NCI-H345 (cell line): ENCODE measurements around the gene METTL6.
"Not testable (repeated sequence)": the region's sequence is repeated elsewhere in the genome, so short reads cannot be mapped to it uniquely, and the experiment has no call there.

Source experiments
- DNase-seq: peaks from one replicate; lab custom pipeline; 2025; lab: John Stamatoyannopoulos, UW

The METTL6 gene, protein sequence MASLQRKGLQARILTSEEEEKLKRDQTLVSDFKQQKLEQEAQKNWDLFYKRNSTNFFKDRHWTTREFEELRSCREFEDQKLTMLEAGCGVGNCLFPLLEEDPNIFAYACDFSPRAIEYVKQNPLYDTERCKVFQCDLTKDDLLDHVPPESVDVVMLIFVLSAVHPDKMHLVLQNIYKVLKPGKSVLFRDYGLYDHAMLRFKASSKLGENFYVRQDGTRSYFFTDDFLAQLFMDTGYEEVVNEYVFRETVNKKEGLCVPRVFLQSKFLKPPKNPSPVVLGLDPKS

DNA sequence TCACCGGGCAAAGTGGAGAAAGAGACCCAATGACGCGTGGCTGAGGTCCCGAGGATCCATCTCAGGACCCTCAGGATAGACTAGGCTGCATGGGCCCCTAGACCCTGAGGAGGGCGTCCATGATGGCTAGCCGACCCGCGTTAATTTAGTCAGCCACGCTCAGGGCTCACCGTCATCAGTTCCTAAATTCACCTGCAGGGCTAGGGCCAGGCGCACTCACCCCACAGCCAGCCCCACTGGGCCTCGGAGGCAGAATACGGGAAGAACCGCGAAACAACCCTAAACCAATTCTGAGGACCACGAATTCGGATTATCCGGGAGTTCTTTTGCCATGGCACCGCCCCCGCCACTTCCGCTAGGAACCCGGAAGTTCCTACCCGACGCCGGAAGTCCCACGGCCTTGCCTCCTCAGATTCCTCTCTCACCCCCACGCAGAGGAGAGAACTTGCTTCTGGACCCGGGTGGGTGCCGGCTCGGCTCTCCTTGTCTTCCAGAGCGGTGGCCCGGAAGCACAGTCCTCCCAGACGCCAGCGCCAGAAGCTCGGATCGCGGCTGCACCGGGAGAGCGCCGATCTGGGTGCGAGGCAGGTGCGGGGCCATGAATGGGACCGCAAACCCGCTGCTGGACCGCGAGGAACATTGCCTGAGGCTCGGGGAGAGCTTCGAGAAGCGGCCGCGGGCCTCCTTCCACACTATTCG is at the start of gene METTL6, which contains the start of gene EAF1:
Gene METTL6 (minus strand): TSS at position 363 of the 699 bp plus-strand sequence. CDS start 1,033 bp downstream, outside the sequence.
Gene EAF1 (plus strand): TSS at position 417 of the 699 bp plus-strand sequence. CDS start 182 bp downstream, at position 599.
- DNase-seq: peak; percentile 81

DNA sequence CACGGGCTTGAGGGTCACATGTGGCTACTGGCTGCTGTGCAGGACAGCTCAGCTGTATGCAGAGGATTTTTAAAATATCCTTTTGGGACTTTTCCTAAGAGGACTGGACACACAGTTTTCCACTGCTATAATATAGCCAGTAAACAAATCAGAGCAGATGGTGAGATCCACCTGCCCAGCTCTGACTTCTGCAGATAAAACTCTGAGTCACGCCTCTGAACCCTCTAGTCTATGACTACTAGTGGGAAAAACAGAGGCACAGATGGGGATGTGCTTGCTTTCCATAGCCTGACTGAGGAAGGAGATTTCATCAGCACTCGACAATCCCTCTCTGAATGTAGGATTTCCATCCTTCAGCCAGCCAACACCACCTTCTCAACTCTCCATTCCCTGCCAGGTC is 49.0 kb upstream of the METTL6 start:
- DNase-seq: no peak

GRCh38 chr3:15475161-15475560 is 47.8 kb upstream of the METTL6 start:
- no peak for DNase-seq

GRCh38 chr3:15471861-15472260 is 44.5 kb upstream of the METTL6 start:
- no peak for DNase-seq

- no peak for DNase-seq
Measured at GRCh38 chr3:15470849-15471248, 43.5 kb upstream of the METTL6 start.

DNA sequence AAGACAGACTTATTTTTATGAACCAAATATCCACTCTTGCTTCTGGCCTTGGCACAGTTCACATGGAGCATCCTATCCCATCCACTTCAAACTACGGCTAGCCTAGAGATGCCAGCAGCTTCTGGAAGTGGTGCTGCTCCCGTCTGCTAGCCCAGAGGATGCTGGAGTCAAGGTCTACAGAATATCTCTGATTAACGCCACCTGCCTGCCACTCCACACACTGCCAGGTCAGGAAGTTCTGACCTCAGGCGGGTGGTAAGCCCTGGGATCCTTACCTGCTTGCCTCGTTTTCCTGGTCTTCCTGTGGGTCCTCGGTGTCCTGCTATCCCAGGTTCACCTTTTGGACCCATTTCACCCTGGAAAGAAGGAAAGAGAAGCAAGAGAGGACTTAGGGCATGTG is 42.9 kb upstream of the METTL6 start:
- DNase-seq: no peak

- DNase-seq: no peak
Measured at GRCh38 chr3:15467227-15468181, 40.2 kb upstream of the METTL6 start.

DNA sequence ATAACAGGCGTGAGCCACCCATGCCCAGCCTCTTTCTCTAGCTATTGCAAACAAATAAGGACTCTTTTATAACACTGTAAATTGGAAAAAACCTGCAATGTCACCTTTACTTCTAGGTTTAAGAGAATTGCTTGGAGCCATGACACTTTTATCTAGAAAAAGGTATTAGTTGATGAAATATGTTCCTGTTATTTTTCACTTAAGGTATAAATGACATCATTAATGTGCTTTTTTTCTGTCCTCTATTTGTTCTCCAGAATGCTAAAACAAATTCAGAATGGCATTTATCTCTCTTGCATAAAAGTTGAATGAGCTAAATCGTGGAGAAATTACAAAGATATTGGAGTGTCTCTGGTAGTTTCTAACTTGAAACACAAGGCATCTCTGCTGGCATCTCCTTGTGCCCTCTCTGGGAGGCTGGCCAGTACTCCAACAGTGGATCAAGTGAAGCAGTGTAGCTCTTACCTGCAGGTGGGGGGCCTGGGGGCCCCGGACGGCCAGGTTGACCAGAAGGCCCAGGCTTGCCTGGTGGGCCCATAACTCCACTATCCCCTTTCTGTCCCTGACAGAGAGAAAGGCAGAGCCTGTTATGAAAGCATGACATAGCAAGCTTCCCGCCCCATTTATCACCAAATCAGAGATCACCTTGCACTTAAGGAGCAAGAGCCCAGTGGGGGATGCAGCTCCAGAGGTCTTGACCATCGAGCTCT is 38.7 kb upstream of the METTL6 start:
- no peak for DNase-seq

DNA sequence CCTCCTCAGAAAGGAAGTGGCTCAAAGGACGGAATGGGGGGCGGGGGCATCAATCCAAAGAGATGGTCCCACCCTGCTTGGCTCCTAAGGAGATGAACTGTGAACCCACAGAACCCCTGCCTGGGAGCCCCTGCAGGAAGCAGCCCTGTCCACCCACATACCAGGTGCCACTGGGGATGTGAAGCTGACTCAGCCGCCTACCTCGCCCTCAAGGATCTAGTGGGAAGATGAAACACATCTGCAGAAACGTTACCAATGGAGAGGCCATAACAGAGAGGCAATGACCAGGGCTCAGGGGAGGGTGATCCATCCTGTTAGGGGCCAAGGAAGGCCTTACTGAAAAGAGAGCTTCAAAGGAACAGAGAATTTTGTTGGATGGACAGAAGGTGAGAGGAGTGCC is 35.1 kb upstream of the METTL6 start:
- no peak for DNase-seq

GRCh38 chr3:15460891-15461531 is 33.7 kb upstream of the METTL6 start:
- no peak for DNase-seq

DNA sequence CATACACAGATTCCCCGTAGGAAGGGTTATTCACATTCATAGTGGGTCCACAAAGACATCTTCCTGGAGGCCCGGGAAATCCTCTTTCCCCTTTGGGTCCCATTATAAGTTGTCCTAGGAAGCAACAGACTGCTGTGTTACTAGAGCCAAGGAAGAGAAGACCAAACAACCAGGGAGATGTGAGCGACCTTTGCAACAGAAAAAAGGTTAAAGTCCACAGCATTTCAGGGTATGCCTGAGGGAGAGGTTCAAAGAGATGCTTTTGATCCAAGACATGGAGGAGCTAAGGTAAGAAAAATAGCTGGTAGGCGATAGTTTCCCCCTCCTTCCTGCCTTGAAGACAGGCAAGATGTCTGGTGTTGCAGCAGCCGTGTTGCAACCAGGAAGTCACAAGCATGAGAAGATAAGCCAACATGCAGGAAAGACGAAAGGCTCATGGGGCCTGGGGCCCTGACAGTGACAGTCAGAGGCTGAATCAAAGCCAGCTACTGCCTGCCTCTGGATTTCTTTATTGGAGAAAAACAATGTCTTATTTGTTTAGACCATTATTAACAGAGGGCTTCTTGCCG is 31.0 kb upstream of the METTL6 start:
- no peak for DNase-seq

DNA sequence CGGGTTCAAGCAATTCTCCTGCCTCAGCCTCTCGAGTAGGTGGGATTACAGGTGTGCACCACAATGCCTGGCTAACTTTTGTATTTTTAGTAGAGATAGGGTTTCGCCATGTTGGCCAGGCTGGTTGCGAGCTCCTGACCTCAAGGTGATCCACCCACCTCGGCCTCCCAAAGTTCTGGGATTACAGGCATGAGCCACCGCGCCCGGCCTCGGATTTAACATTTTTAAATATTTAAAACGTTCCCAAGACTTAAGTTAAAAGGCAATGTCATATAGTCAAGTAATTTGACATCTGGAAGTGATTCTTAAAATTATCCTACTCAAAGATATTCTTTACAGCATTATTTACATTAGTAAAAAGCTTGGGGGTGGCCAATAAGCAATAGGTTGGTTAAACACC is 29.6 kb upstream of the METTL6 start:
- not testable (repeated sequence) for DNase-seq

GRCh38 chr3:15456321-15456720 is 29.0 kb upstream of the METTL6 start:
- no peak for DNase-seq

DNA sequence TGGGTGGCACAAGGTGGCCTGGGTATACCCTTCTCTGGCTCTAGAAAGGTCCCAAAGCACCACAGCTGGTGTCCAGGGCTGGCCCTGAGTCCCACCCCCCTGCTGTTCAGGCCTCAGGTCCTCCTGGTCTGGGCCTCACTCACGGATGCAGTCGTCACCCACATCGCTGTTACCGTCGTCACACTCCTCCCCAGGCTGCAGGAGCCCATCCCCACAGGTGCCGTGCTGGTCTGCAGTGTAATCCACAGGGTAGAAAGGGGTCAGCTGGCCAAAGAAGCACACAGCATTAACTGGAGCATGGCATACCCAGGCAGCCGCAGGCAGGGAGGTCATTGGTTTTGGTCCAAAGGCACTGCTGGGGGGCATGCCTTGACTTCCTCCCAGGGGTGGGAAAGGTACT is 28.4 kb upstream of the METTL6 start:
- no peak for DNase-seq

- no peak for DNase-seq
Measured at GRCh38 chr3:15454965-15455364, 27.6 kb upstream of the METTL6 start.

GRCh38 chr3:15453991-15454625 is 26.8 kb upstream of the METTL6 start:
- DNase-seq: no peak

DNA sequence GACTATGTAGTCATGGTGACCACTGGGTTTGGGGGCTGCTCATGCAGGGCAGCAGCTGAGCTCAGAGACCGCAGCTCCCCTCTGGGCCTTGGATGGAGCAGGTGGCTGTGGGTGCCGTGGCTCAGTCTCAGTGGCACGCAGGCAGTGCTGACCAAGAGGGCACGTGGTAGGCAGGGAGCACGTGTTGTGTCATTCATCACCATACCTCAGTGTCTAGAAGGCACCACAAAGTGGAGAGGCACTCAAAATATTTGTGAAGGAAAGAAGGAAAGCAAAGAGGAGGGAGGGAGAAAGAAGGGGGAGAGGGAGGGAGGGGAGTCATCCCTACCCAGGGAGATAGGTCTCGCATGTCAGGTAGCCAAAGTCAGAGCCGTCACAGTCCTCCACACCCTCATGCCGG is 26.2 kb upstream of the METTL6 start:
- DNase-seq: no peak

DNA sequence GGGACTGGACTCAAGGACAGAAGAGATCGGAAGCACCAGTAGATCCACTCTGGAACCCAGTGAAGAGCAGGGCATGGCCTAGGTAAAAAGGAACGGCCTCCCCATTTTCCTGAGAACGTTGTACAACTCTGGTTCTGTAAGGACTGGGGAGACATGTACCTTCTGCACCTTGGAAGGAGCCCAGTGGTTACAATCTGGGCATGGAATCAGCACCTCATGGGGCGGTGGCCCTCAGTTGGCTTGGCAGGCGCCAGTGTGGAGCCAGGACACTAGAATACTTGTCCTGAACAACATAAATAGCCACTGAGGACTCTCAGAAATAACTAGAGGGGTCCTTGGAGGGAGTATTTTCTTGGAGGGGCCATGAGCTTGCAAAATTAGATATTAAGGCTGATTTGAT is 25.6 kb upstream of the METTL6 start:
- no peak for DNase-seq

- DNase-seq: no peak
Measured at GRCh38 chr3:15452156-15452555, 24.8 kb upstream of the METTL6 start.
